Skeletal muscle satellite cell (primary cell): Measurements from ENCODE around the gene FRS2.
"Not testable (repeated sequence)": the region's sequence is repeated elsewhere in the genome, so short reads cannot be mapped to it uniquely, and the experiment has no call there.

Source experiments
- H3K27me3 ChIP-seq: 2 replicates; pipeline ENCODE4 v1.7.0; 2013; ENCODE audit warnings: low read length; ENCODE audit not compliant: control insufficient read depth, insufficient read depth
- H3K36me3 ChIP-seq: 2 replicates; pipeline ENCODE4 v1.7.0; 2013; ENCODE audit warnings: mild to moderate bottlenecking, control low read depth, low read length; ENCODE audit not compliant: insufficient read depth
- H3K4me1 ChIP-seq: 2 replicates; pipeline ENCODE4 v1.7.0; 2013; ENCODE audit warnings: low read length; ENCODE audit not compliant: control insufficient read depth, insufficient read depth
- H3K4me2 ChIP-seq: 2 replicates; pipeline ENCODE4 v1.7.0; 2013; ENCODE audit warnings: mild to moderate bottlenecking, low read length
- H3K4me3 ChIP-seq: 2 replicates; pipeline ENCODE4 v1.7.0; 2013; ENCODE audit warnings: low read length
- H3K9ac ChIP-seq: 2 replicates; pipeline ENCODE4 v1.7.0; 2013; ENCODE audit warnings: mild to moderate bottlenecking, low read depth, low read length, moderate library complexity
- H3K9me3 ChIP-seq: replicated peaks from 2 replicates; pipeline ENCODE4 v1.7.0; 2013; ENCODE audit warnings: mild to moderate bottlenecking, control low read depth, low read length

FRS2 gene

DNA sequence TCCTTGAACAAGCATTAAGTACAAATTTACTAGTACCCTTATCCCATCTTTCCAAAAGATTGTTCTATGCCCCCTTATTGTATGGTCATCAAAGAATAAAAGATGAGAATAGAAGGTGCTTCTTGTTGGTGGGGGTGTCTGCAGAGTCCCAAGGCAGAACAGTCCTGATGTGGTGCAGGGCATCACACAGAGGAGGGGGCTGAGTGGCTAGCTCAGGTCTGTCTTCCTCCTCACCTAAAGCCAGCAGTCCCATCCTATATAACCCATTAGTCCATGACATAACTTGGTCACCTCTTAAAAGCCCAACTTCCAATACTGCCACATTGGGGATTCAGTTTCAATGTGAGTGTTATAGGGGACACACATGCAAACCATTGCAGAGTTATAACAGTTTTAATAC, 130.6 kb downstream of the FRS2 start:
- Histone ChIP-seq H3K9me3 (no peaks in the 10 kb centered on the region), H3K4me2 (no peak overlapping the region), H3K4me3 (no peak overlapping the region), H3K9ac (no peak overlapping the region), H3K4me1 (no peaks in the 10 kb centered on the region), H3K36me3 (peaks cover 71% of the 10 kb centered on the region), H3K27me3 (no peaks in the 10 kb centered on the region)

DNA sequence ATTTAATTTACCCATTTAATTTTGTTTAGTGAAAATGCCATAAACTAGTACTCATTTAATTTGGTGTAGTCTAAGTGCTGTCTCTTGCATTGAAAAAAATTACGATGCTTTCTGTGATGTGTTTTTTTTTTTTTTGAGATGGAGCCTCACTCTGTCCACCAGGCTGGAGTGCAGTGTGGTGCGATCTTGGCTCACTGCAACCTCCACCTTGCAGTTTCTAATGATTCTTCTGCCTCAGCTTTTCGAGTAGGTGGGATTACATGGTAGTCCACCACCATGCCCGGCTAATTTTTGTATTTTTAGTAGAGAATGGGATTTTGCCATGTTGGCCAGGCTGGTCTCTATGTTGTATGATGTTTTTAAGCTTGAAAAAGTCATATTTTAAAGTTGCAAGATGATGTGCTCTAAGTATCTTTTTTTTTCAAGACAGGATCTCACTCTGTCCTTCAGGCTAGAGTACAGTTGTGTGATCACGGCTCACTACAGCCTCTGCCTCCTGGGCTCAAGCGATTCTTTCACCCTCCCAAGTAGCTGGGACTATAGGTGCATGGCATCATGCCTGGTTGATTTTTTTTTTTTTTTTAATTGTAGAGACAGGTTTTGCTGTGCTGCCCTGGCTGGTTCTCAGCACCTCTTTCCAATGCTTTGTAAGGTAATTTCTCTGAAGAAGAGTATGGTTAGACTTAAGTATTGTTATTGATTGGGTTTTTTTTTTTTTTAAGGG, 131.9 kb downstream of the FRS2 start:
- no peak overlapping the region for H3K9ac ChIP-seq
- H3K9me3 ChIP-seq = no peaks in the 10 kb centered on the region
- H3K36me3 ChIP-seq = peaks cover 58% of the 10 kb centered on the region
- no peaks in the 10 kb centered on the region for H3K4me1 ChIP-seq
- no peak overlapping the region for H3K4me3 ChIP-seq
- H3K27me3 ChIP-seq = no peaks in the 10 kb centered on the region
- H3K4me2 ChIP-seq = no peak overlapping the region

DNA sequence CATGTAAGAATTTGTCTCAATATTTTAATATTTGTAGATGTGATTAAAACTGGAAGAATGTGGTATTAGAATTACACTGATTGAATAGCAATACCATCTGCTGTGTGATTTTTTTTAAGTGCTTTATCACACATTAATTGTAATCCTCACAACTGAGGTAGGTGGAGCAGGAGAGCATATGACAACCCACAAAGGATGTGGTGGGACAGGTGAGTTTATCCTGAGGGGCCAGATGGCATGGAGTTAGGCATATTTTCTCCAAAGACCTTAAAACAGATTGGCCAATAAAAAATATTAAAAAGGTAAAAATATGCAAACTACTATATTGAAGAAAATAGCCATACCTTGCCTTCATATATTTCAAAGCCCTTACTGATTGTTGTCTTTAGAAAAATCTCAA, 132.8 kb downstream of the FRS2 start:
- no peaks in the 10 kb centered on the region for H3K9me3 ChIP-seq

DNA sequence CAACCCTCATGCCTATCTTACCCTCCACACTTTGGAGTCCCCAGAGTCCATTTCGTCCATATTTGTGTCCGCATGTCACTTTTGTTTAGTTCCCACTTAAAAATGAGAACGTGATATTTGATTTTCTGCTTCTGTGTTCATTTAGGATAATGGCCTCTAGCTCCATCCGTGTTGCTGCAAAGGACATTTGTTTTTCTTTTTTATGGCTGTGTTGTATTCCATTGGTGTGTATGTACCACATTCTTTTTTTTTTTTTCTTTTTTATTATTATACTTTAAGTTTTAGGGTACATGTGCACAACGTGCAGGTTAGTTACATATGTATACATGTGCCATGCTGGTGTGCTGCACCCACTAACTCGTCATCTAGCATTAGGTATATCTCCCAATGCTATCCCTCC, 133.4 kb downstream of the FRS2 start:
- H3K36me3 ChIP-seq = peaks cover 43% of the 10 kb centered on the region
- not testable (repeated sequence) for H3K27me3 ChIP-seq, H3K4me3 ChIP-seq, H3K9ac ChIP-seq, H3K9me3 ChIP-seq, H3K4me1 ChIP-seq, H3K4me2 ChIP-seq

More for the DNA sequence above, 132.8 kb downstream of the FRS2 start:
- no peak overlapping the region for H3K4me2 ChIP-seq
- no peak overlapping the region for H3K4me3 ChIP-seq
- no peaks in the 10 kb centered on the region for H3K27me3 ChIP-seq
- H3K36me3 ChIP-seq = peaks cover 49% of the 10 kb centered on the region
- H3K4me1 ChIP-seq = no peaks in the 10 kb centered on the region
- no peak overlapping the region for H3K9ac ChIP-seq

DNA sequence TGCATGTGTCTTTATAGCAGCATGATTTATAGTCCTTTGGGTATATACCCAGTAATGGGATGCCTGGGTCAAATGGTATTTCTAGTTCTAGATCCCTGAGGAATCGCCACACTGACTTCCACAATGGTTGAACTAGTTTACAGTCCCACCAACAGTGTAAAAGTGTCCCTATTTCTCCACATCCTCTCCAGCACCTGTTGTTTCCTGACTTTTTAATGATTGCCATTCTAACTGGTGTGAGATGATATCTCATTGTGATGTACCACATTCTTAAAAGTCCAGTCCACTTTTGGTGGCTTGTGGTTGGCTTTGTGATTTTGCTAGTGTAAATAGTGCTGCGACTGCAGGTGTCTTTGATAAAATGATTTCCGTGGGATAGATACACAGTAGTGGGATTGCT, 134.1 kb downstream of the FRS2 start:
- H3K4me2 ChIP-seq, H3K4me1 ChIP-seq, H3K9ac ChIP-seq, H3K27me3 ChIP-seq, H3K9me3 ChIP-seq, H3K4me3 ChIP-seq: not testable (repeated sequence)
- H3K36me3 ChIP-seq = peaks cover 38% of the 10 kb centered on the region

DNA sequence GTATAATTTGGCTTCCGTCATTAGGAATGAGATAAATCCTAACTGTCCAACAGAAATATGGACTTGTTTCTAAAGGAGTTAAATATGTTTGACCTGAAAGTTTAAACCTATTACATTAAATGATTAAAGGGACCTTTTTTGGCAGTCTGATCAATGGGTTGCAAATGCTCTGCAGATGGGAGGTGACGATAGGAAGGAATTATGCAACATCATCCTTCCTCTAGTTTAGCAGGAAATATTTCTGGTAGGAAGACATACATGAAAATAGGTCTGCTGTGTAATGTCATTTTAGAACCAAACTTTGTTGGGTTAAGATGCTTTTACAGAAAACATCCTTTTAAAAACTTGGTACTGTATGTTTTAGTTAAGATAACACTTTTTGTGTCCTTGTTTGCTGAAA, 137.9 kb downstream of the FRS2 start:
- Histone ChIP-seq H3K27me3 (peaks cover 21% of the 10 kb centered on the region), H3K4me3 (no peak overlapping the region), H3K36me3 (peaks cover 4% of the 10 kb centered on the region), H3K4me2 (no peak overlapping the region), H3K9ac (no peak overlapping the region), H3K4me1 (no peaks in the 10 kb centered on the region), H3K9me3 (no peaks in the 10 kb centered on the region)

DNA sequence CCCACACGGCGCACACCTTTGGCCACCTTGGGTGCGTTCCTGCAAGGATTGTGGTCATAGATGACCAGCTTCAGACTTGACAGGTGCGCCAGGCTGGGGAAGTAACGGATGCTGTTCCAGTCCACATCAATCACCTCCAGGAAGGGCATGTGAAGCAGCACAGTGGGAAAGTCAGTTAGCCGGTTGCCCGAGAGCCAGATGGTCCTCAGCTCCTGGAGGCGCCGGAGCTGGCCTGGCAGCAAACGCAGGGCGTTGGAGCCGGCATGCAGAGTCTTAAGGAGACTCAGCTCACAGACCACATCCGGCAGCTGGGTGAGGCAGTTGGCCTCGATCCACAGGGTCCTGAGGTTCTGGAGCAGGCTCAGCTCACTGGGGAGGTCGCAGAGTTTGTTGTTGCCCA, 139.9 kb downstream of the FRS2 start:
- H3K27me3 ChIP-seq = peaks cover 26% of the 10 kb centered on the region
- H3K4me1 ChIP-seq = no peaks in the 10 kb centered on the region
- H3K4me3 ChIP-seq = no peak overlapping the region
- no peak overlapping the region for H3K4me2 ChIP-seq
- H3K36me3 ChIP-seq = no peaks in the 10 kb centered on the region
- H3K9ac ChIP-seq = no peak overlapping the region
- no peaks in the 10 kb centered on the region for H3K9me3 ChIP-seq

DNA sequence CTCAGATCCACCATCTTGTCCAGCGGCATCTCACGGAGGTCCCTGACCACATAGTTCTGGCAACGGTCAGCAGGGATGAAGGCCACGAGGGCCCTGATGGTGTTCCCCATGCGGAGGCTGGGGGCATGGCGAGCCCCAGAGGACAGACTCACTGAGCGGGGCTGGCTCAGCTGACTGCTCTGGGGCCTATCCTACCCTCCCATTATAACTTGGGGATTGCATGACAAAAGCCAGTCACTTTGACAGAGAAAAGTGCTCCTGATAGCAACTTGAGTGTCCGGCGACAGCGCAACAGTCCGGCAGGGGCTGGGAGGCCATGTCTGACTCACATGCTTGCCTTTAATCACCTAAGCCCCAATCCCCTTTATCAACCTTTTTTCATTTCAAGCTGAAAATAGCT, 140.5 kb downstream of the FRS2 start, which contains the start of gene LRRC10:
Gene LRRC10 (minus strand): TSS at position 179 of the 400 bp plus-strand sequence. CDS start 69 bp downstream, at position 110.
- no peak within 1 kb of the TSS for H3K9ac ChIP-seq
- H3K36me3 ChIP-seq = no peaks in the 10 kb centered on the region
- no peaks in the 10 kb centered on the region for H3K4me1 ChIP-seq
- H3K9me3 ChIP-seq = no peaks in the 10 kb centered on the region
- no peak within 1 kb of the TSS for H3K4me3 ChIP-seq
- H3K27me3 ChIP-seq = peaks cover 26% of the 10 kb centered on the region
- no peak within 1 kb of the TSS for H3K4me2 ChIP-seq

DNA sequence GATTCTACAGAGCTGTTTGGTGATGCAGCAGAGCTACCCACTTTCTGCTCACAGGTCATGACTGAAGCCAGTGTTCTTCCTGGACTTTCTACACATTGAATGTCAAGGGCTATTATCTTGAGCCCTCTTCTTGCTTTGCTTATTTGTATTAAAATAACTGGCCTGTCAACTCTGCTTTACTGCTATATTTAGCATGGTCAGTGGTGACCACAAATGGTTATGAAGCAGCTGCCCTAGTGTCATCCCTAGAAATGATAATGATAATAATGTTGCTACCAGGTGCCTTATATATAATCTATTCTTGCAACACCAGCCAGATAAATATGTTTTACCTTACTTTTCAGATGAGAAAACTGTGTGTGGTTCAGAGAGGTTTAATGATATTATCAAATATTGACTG, 143.2 kb downstream of the FRS2 start:
- H3K9ac ChIP-seq = no peak overlapping the region
- peaks cover 36% of the 10 kb centered on the region for H3K27me3 ChIP-seq
- H3K4me3 ChIP-seq = no peak overlapping the region
- no peaks in the 10 kb centered on the region for H3K4me1 ChIP-seq
- H3K4me2 ChIP-seq = no peak overlapping the region
- H3K36me3 ChIP-seq = no peaks in the 10 kb centered on the region
- no peaks in the 10 kb centered on the region for H3K9me3 ChIP-seq

DNA sequence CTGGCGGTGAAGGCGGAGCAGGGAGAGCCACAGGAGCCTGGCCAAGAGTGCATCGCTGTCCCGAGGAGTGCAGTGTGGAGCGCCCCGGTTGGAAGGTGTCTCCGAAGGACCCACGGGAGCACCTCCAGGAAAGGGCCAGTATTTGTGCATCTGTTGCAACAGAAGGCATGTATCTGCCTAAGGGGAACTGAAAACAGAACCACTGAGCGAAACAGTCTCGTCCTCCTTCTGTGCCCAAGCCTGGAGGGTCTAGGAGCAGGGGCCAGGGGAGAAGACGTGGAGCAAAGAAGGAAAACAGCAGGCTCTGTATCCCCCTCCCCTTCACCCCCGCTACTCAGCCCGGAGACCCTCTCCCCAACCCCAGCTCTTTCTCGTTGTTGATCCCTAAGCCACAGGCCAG, 145.8 kb downstream of the FRS2 start:
- Histone ChIP-seq H3K9ac (no peak overlapping the region), H3K9me3 (no peaks in the 10 kb centered on the region), H3K27me3 (peaks cover 24% of the 10 kb centered on the region)

DNA sequence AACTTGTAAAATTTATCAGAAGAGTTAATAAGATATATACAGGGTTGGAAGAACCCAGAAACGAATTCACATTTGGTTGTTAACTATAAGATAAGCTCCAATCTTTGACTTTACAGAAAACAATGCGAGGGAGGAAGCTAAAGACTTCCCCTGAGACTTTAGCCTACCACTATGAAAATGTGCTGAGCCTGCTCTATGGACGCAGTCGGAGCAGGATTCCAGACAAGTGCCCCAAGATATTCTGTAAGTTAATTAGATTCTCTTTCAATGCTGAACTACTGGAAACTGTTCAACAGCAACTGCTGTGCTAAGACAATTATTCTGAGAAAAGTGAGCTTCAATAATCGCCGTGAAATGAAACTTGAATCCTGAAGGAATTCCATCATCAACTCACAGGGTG, 148.9 kb downstream of the FRS2 start:
- Histone ChIP-seq H3K4me1 (no peaks in the 10 kb centered on the region), H3K4me3 (no peak overlapping the region), H3K4me2 (no peak overlapping the region), H3K36me3 (no peaks in the 10 kb centered on the region), H3K27me3 (peaks cover 14% of the 10 kb centered on the region), H3K9me3 (no peaks in the 10 kb centered on the region), H3K9ac (no peak overlapping the region)

More for the DNA sequence above, 145.8 kb downstream of the FRS2 start:
- H3K36me3 ChIP-seq = no peaks in the 10 kb centered on the region
- H3K4me1 ChIP-seq = no peaks in the 10 kb centered on the region
- H3K4me3 ChIP-seq = no peak overlapping the region
- no peak overlapping the region for H3K4me2 ChIP-seq

DNA sequence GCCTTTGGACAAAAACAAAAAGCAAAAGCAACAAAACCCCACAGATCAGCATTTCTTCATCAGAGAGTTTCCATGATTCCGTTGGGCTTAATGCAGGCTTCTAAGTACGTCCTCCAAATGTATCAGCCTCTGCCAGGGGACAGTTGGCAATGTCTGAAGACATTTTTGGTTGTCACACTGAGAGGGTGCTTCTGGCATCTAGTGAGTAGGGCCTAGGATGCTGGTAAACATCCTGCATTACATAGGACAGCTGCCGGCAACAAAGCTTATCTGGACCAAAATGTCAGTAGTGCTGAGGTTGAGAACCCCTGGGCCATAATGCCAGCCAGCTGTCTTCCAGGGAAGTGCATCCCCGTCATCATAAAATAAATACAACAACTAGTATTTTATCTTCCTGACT, 149.9 kb downstream of the FRS2 start:
- Histone ChIP-seq H3K4me3 (no peak overlapping the region), H3K4me2 (no peak overlapping the region), H3K9ac (no peak overlapping the region), H3K27me3 (peaks cover 14% of the 10 kb centered on the region), H3K9me3 (no peaks in the 10 kb centered on the region), H3K4me1 (no peaks in the 10 kb centered on the region), H3K36me3 (no peaks in the 10 kb centered on the region)
